ENCODE results near the gene SPAG16. TPM values are rescaled to one million over a fixed set of nuclear protein-coding genes. Genes with fewer than 3 reads are reported as not detected.

Gene SPAG16
- polyA plus RNA-seq, 2 of the 4 experiments (the other 2 are of a cell fraction) = 19.1 to 27.6 TPM

DNA sequence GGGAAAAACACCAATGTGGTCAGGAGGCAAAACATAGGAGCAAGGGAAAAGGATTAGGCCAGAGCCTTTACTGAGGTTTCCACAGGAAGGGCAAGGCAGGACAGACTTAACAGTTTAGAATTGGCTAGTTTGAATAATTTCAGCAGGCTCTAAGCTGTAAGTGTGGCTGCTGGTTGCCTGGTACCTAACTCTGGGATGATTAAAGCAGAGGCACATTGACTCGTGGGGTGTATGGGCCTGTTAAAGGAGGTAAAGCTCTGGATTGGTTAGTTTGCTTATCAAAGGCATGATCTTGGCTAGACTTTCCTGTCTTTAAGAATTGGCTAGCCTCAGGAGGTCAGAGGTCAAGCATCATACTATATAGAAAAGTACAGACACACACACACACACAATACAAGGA lies 132.6 kb downstream of the SPAG16 start:
- FAIRE-seq = no peak
- no peak overlapping the region for H3K27ac ChIP-seq
- no peak overlapping the region for H3K4me2 ChIP-seq
- POLR2A ChIA-PET = no interaction called here
- H3K4me3 ChIP-seq = no peak overlapping the region
- DNase-seq (ENCODE audit: low read depth in 1 of 2, low spot score in 1 of 2) = no peak
- no peak for ATAC-seq
- CTCF ChIA-PET = no interaction called here
- TF ChIP-seq EHMT2 (IDR thresholded peaks at IDR 0.05; ENCODE audit: low read depth) = no peak
- TF ChIP-seq, protein P1, sequence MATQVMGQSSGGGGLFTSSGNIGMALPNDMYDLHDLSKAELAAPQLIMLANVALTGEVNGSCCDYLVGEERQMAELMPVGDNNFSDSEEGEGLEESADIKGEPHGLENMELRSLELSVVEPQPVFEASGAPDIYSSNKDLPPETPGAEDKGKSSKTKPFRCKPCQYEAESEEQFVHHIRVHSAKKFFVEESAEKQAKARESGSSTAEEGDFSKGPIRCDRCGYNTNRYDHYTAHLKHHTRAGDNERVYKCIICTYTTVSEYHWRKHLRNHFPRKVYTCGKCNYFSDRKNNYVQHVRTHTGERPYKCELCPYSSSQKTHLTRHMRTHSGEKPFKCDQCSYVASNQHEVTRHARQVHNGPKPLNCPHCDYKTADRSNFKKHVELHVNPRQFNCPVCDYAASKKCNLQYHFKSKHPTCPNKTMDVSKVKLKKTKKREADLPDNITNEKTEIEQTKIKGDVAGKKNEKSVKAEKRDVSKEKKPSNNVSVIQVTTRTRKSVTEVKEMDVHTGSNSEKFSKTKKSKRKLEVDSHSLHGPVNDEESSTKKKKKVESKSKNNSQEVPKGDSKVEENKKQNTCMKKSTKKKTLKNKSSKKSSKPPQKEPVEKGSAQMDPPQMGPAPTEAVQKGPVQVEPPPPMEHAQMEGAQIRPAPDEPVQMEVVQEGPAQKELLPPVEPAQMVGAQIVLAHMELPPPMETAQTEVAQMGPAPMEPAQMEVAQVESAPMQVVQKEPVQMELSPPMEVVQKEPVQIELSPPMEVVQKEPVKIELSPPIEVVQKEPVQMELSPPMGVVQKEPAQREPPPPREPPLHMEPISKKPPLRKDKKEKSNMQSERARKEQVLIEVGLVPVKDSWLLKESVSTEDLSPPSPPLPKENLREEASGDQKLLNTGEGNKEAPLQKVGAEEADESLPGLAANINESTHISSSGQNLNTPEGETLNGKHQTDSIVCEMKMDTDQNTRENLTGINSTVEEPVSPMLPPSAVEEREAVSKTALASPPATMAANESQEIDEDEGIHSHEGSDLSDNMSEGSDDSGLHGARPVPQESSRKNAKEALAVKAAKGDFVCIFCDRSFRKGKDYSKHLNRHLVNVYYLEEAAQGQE (IDR thresholded peaks at IDR 0.05) = no peak
- TF ChIP-seq SMC3 (IDR thresholded peaks at IDR 0.05) = no peak
- TF ChIP-seq JUN (IDR thresholded peaks at IDR 0.05) = no peak
- TF ChIP-seq ESRRA (IDR thresholded peaks at IDR 0.05; ENCODE audit: borderline replicate concordance, low read length) = no peak
- no peak for TF ChIP-seq CBX2 (IDR thresholded peaks at IDR 0.05; ENCODE audit: borderline replicate concordance, low read depth)
- TF ChIP-seq, protein P2, sequence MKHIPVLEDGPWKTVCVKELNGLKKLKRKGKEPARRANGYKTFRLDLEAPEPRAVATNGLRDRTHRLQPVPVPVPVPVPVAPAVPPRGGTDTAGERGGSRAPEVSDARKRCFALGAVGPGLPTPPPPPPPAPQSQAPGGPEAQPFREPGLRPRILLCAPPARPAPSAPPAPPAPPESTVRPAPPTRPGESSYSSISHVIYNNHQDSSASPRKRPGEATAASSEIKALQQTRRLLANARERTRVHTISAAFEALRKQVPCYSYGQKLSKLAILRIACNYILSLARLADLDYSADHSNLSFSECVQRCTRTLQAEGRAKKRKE (CRISPR knock-in tag; IDR thresholded peaks at IDR 0.05; ENCODE audit: low read depth) = no peak
- TF ChIP-seq CHD2 (IDR thresholded peaks at IDR 0.05; ENCODE audit: low read length, partially characterized antibody) = no peak
- no peak for TF ChIP-seq CBX8 (IDR thresholded peaks at IDR 0.05)
- TF ChIP-seq GATA3 (IDR thresholded peaks at IDR 0.05; ENCODE audit: borderline replicate concordance) = no peak
- no peak for TF ChIP-seq JUNB (IDR thresholded peaks at IDR 0.05)
- TF ChIP-seq, protein P3, sequence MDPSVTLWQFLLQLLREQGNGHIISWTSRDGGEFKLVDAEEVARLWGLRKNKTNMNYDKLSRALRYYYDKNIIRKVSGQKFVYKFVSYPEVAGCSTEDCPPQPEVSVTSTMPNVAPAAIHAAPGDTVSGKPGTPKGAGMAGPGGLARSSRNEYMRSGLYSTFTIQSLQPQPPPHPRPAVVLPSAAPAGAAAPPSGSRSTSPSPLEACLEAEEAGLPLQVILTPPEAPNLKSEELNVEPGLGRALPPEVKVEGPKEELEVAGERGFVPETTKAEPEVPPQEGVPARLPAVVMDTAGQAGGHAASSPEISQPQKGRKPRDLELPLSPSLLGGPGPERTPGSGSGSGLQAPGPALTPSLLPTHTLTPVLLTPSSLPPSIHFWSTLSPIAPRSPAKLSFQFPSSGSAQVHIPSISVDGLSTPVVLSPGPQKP (IDR thresholded peaks at IDR 0.05; ENCODE audit: low read depth, low read length) = no peak
- TF ChIP-seq, protein P4, sequence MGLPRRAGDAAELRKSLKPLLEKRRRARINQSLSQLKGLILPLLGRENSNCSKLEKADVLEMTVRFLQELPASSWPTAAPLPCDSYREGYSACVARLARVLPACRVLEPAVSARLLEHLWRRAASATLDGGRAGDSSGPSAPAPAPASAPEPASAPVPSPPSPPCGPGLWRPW (IDR thresholded peaks at IDR 0.05) = no peak
- TF ChIP-seq, protein P5, sequence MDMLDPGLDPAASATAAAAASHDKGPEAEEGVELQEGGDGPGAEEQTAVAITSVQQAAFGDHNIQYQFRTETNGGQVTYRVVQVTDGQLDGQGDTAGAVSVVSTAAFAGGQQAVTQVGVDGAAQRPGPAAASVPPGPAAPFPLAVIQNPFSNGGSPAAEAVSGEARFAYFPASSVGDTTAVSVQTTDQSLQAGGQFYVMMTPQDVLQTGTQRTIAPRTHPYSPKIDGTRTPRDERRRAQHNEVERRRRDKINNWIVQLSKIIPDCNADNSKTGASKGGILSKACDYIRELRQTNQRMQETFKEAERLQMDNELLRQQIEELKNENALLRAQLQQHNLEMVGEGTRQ (IDR thresholded peaks at IDR 0.05) = no peak
- no peak for TF ChIP-seq HOXB13 (CRISPR knock-in tag; IDR thresholded peaks at IDR 0.05; ENCODE audit: low read depth)
- no peak for TF ChIP-seq SREBF2 (IDR thresholded peaks at IDR 0.05)
- no peak for TF ChIP-seq MAZ (IDR thresholded peaks at IDR 0.05; ENCODE audit: borderline replicate concordance, low read depth, low read length)
- TF ChIP-seq HOXA7 (CRISPR knock-in tag; IDR thresholded peaks at IDR 0.05) = no peak
- TF ChIP-seq TP53 (CRISPR knock-in tag; IDR thresholded peaks at IDR 0.05) = no peak
- TF ChIP-seq ZFP36 (IDR thresholded peaks at IDR 0.05; ENCODE audit: borderline replicate concordance, partially characterized antibody) = no peak
- 6% methylated on average over 1 of the region's 1 CpG for WGBS (ENCODE audit: missing lambda C conversion rate)
- H3K4me1 ChIP-seq = no peaks in the 10 kb centered on the region
- no peaks in the 10 kb centered on the region for H3K9me3 ChIP-seq

DNA sequence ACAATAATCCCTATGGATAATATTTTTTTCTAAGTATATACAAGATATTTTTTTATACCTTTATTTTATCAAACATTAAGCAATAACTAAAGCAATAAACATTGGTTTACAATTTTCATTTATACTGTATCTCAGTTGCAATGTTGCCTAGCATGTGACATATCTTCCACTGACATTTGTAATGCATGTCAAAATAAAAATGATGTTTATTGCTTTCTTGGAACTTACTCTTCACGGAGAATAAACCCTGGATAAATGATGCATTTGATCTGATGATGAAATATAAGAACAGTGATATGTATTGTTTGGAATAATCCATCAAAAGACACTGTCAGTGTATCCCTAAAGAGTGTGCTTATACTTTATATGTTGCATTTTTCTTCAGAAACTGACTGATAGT lies 135.7 kb downstream of the SPAG16 start:
- CTCF ChIA-PET = no interaction called here
- no peak overlapping the region for H3K4me2 ChIP-seq
- no peaks in the 10 kb centered on the region for H3K4me1 ChIP-seq
- no peak for DNase-seq (ENCODE audit: low read depth in 1 of 2, low spot score in 1 of 2)
- no peaks in the 10 kb centered on the region for H3K9me3 ChIP-seq
- no peak for ATAC-seq
- FAIRE-seq = no peak
- no peak overlapping the region for H3K27ac ChIP-seq
- no peak overlapping the region for H3K4me3 ChIP-seq
- POLR2A ChIA-PET = no interaction called here
- WGBS (ENCODE audit: missing lambda C conversion rate) = 6% methylated on average over 1 of the region's 1 CpG
- TF ChIP-seq KDM1A (IDR thresholded peaks at IDR 0.05; ENCODE audit: low read depth) (no peak), EHF (CRISPR knock-in tag; IDR thresholded peaks at IDR 0.05) (no peak), JUN (IDR thresholded peaks at IDR 0.05) (no peak), SMC3 (IDR thresholded peaks at IDR 0.05) (no peak), ZNF302 (CRISPR knock-in tag; IDR thresholded peaks at IDR 0.05) (no peak), ZFP36 (IDR thresholded peaks at IDR 0.05; ENCODE audit: borderline replicate concordance, partially characterized antibody) (no peak), FOSL2 (IDR thresholded peaks at IDR 0.05) (no peak), FOSL2 (CRISPR knock-in tag; IDR thresholded peaks at IDR 0.05) (no peak)
- TF ChIP-seq, protein P4 (IDR thresholded peaks at IDR 0.05) = no peak
- TF ChIP-seq, protein P6, sequence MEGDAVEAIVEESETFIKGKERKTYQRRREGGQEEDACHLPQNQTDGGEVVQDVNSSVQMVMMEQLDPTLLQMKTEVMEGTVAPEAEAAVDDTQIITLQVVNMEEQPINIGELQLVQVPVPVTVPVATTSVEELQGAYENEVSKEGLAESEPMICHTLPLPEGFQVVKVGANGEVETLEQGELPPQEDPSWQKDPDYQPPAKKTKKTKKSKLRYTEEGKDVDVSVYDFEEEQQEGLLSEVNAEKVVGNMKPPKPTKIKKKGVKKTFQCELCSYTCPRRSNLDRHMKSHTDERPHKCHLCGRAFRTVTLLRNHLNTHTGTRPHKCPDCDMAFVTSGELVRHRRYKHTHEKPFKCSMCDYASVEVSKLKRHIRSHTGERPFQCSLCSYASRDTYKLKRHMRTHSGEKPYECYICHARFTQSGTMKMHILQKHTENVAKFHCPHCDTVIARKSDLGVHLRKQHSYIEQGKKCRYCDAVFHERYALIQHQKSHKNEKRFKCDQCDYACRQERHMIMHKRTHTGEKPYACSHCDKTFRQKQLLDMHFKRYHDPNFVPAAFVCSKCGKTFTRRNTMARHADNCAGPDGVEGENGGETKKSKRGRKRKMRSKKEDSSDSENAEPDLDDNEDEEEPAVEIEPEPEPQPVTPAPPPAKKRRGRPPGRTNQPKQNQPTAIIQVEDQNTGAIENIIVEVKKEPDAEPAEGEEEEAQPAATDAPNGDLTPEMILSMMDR (IDR thresholded peaks at IDR 0.05) = no peak
- TF ChIP-seq, protein P1 (IDR thresholded peaks at IDR 0.05) = no peak

Measured in A549 (cell line).